ENCODE data around the gene MOXD1.

The MOXD1 gene

DNA sequence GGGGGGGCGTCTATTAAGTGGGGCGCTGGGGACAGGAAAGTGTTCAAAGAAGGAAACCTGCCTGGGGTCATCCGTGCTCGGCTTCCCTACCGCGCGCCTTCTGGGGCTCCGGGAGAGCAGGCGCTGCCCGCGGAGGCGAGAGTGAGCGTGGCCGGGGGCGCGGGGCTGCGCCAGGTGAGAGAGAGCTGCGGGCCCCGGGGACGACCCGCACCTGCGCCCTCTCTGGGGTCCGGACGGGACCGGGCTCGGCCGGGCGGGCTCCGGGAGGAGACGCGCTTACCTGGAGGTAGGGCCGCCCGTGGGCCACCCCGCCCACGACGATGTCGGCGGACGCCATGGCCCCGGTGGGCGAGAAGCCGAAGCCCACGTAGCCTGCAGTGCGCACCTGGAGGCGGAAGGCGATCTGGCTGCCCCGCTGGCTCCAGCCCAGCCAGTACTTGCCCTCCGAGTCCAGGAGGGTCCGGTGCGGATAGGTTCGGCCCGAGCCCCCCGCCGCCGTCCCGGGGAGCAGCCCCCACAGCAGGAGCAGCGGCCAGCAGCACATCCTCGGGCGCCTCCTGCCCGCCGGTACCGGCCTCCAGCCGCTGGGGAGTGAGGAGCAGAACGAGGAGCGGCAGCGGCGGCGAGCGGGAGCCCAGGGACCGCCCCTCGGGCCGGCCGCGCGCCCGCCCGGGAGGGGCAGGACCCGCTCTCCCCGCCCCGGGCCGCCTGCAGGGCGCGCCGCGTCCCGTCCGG is at the start of gene MOXD1:
Gene MOXD1 (minus strand): TSS at position 593 of the 735 bp plus-strand sequence. CDS start 49 bp downstream, at position 544.
- no peak for DNase-seq

DNA sequence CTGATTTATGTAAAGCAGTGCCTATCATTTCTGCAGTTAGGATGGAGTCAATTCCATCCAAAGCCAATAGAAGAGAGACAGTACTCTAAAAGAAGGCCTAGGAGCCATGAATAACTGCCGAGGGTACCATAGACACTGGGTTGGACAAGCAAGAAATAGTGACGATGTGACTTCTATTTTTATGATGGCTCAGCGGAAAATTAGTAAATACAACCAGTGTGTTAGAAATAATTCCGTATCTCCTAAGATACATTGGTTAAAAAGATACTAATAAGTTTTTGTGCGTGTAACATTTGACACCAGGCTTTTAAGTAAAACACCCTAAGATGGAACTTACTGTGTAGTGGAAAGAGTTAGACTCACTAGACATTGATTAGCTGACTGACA is 45.6 kb upstream of the MOXD1 start:
- no peak for DNase-seq

DNA sequence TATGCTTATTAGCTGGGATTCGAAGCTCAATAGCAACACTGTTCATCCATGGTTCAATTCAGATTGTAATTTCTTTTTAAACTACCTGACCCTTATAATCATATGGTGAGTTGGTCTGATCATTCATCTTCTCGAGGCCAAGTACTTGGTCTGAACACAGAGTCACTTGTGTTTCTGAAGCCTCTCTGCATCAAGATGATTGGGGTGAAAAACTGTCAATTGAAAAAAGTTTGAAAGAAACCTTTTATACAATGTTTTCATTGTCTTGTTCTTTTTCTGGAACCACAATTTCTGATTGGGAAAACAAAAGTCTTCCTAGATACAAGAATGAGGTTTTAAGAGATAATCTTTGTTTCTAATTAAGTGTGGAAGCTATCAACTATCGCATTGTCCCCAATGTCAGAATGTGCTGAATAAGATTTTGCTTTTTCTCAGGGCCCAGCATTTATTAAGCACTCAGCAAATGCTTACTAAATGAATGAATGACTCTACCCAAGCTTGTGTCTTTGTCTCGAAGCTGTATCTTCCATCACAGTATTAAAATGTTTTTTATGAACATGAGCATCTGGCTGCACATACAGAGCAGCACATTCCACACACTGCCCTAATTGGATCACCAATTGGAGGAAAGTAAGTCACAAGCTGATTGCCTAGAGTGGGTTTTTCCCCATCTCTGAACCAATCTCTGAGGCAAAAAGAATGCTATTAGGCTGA is 45.0 kb upstream of the MOXD1 start:
- no peak for DNase-seq

DNA sequence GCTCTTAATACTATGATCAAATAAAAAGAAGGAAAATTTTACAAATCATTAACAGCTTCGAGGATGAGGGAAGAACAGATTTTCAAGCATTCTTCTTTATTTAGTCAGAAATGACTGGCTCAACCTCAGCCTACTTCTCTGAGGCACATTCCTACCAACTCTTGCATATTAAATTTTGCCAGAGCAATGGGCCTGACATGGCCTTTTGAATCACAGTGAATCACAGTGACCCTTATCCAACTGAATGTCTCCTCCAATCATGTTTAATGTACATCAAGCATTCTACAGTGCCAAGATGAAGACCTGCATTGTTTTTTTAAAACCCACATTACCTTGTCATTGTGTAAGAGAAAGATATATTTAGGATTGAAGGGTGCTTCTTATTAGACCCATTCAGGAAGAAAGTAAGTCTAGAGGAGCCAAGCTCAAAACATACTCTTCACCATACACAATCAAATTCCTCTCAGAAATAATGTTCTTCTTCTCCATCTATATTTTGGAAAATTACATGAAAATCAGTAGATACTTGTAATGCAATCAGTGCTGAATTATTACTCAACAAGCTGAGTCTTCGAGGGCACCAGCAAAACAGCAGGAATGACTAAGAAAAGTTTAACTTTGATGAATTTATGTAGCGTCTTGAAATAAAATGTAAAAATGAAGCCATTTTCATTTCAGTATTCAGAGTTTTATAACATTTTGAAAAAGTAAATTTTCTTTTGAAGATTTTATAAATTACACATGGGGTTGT is 44.1 kb upstream of the MOXD1 start:
- DNase-seq: no peak

DNA sequence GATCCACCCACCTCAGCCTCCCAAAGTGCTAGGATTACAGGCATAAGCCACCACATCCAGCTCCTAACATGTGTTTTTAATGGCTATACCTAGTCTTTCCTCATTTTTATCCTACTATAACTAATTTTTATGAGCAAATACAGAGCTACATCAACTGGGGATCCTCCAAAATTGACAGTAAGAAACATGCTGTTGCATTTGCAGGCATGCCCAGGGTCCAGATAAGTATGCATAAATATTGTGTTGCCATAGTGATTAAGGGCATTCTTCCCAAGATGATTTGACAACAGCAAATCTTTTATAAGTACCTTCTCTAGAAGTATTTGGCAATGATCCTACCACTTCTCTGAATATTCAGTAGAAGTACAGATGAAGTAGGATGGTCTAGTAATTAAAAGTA is 41.9 kb upstream of the MOXD1 start:
- DNase-seq: no peak

DNA sequence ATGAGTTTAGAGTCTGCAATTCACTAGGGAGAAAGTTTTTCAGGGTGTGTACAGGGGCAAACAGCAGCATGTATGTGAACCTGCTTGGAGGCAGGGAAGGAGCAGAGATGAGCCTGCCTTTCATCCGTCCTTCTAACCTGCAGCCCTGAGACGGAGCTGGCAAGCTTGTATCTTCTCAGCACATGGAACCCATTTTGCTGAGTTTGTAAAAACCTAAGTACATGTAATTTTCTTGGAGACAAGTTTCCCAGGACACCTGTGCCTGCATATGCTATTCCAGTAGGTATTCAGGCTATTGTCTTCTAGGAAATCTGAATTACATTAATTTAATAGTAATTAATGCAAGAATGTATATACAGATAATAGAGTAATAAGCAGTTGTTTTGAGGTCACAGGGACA is 28.8 kb upstream of the MOXD1 start:
- DNase-seq: no peak

DNA sequence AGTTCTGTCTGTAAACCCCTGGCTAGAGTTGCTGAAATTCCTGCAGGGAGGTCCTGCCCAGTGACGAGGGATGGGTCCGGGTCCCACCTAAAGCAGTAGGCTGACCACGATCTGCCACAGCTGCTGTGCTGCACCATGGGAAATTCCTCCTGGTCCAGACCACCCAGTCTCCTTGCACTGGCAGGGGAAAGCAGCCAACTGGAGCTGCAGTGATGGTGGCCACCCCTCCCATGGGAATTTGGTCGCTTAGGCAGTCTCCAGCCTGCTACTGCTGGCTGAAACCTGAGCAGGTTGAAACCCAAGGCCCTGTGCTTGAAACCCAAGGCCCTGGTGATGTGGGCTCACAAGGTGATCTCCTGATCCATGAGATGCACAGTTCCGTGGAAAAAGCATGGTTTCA is 23.9 kb upstream of the MOXD1 start:
- no peak for DNase-seq

DNA sequence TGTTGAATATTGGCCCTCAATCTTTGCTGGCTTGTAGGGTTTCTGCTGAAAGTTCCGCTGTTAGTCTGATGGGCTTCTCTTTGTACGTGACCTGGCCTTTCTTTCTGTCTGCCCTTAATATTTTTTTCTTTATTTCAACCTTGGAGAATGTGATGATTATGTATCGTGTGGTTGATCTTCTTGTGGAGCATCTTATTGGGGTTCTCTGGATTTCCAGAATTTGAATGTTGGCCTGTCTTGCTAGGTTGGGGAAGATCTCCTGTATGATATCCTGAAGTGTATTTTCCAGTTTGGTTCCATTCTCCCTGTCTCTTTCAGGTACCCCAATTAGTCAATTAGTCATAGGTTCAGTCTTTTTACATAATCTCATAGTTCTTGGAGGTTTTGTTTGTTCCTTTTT is 22.6 kb upstream of the MOXD1 start:
- DNase-seq: no peak

- no peak for DNase-seq
These were observed 17.1 kb upstream of the MOXD1 start for GRCh38 chr6:132418235-132418965.

DNA sequence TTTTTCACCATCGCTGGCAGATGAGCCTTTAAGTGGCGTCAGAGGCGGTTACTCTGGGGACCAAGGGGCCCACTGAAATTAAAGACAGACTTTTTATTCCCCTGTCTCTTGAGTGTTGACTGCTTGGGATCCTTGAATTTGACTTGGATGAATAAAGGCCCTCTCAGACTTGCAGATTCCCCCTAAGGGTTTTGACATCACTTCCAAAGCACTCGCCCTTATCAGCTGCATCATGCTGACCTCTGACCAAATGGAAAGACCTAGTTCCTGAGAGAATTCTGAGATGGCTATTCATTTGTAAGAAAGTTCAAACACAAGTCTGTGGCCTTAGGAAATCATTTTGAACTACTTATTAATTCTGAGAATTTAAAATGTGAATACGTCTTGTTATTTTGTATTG is 13.5 kb upstream of the MOXD1 start:
- no peak for DNase-seq

GRCh38 chr6:132414322-132414721 is 13.0 kb upstream of the MOXD1 start:
- DNase-seq: no peak

DNA sequence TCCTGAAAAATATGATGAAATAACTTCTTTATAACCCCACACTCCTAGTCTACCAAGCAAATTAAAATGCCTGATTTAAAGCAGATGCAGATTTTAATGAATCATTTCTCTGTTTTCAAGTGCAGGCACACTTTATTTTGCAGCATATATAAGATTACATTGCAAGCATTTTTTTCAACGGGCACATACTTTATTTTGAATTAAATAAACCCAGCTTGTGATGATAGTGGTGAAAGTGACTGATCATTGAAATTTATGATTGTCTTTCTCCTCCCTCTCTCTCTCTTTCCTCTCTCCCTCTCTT is 12.2 kb upstream of the MOXD1 start:
- no peak for DNase-seq

- no peak for DNase-seq
These were observed 11.6 kb upstream of the MOXD1 start for GRCh38 chr6:132412656-132413498.

- no peak for DNase-seq
These were observed 10.0 kb upstream of the MOXD1 start for GRCh38 chr6:132411296-132411695.

GRCh38 chr6:132410830-132411229 is 9.6 kb upstream of the MOXD1 start:
- no peak for DNase-seq

DNA sequence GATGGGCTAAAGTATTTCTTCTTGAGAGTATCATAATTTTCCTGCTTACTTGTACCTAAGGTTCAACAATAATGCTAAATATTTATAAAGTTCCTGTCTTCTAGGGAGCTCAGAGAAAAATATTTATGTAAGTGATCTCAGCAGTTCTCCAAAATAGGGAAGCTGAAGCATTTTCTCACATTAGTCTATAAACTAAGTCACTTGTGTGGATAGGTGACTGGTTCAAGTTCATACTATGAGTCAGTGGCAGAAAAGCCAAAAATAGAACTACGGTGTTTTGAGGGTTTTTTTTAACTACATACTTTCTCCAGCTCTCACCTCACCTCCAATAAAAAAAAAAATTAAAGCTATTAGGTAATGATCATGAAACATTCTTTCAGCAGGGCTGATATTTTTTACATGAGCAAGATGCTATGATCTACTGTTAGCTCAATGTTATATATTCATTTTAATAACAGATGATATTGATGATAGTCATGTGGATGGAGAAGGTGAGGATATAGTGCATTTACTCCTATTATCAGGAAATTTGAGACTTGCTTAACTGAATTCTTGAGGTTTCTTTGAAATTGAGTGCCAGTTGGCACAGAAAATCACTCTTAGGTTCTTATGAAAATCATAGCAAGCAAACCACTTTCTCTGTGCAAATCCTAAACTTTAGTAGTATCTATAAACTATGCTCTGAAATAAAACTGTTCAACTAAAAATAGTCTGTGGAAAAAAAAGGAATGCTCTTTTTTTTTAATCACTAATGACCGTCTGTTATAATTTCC is 4.1 kb upstream of the MOXD1 start:
- DNase-seq: no peak

GRCh38 chr6:132404736-132405135 is 3.5 kb upstream of the MOXD1 start:
- DNase-seq: no peak

DNA sequence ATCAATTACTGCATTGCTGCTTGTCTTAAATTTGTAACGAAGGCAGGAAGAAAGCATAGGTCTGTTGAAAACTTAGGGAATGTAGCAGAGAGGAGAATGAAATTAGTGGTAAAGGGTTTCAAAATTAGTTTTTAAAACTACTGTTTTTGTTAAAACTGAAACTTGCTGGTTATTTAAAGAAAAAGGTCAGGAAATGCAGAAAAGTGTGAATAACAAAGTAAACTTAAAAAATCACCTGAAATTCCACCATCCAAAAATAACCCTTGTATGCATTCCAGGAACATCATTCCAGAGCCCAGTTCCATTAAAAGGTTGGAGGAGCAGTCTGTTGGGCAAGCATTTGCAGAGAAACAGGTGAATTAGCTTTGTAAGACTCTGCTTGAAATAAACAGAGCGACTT is 3.1 kb upstream of the MOXD1 start:
- no peak for DNase-seq

DNA sequence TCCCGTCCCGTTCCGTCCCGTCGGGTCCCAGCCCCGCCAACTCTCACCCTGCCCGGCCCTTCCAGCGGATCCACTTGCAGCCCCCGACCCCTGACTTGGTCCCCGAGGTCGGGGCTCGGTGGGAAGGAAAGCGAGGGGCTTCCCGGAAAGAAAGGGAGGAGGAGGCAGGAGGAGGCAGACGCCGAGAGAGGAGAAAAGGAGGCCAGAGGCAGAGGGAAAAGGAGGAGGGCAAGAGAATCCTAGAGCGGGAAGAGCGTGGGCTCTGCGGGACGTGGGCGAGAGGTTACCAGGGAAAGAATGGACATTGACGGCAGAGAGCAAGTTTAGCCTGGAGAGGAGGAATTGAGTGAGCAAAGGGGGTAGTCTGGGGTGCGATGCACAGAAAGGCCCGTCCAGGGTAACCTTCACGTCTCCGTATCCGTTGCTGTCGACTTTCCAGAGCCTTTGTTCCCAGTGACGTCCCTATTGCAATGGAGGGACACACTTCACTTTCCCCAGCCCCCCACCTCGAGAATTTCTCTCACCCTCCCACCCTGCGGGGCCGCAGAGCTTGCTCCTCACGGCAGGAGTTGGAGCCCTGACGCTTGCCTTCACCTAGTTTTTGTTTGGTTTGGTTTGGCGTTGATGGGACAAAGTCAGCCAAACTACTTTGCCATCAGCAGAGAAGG is 477 bp upstream of the MOXD1 start:
- no peak for DNase-seq

GRCh38 chr6:132400555-132400882 is 756 bp downstream of the MOXD1 start:
- DNase-seq: no peak

GRCh38 chr6:132399376-132400074 is 1.8 kb downstream of the MOXD1 start:
- no peak for DNase-seq
